Measurements from ENCODE around the gene CACNG3. TPM values are rescaled to one million over a fixed set of nuclear protein-coding genes. Genes with fewer than 3 reads are reported as not detected.

Gene CACNG3
- total and polyA plus RNA-seq, 2 donors (not counting 1 experiment from before 2014, with no cell fraction given): not detected

DNA sequence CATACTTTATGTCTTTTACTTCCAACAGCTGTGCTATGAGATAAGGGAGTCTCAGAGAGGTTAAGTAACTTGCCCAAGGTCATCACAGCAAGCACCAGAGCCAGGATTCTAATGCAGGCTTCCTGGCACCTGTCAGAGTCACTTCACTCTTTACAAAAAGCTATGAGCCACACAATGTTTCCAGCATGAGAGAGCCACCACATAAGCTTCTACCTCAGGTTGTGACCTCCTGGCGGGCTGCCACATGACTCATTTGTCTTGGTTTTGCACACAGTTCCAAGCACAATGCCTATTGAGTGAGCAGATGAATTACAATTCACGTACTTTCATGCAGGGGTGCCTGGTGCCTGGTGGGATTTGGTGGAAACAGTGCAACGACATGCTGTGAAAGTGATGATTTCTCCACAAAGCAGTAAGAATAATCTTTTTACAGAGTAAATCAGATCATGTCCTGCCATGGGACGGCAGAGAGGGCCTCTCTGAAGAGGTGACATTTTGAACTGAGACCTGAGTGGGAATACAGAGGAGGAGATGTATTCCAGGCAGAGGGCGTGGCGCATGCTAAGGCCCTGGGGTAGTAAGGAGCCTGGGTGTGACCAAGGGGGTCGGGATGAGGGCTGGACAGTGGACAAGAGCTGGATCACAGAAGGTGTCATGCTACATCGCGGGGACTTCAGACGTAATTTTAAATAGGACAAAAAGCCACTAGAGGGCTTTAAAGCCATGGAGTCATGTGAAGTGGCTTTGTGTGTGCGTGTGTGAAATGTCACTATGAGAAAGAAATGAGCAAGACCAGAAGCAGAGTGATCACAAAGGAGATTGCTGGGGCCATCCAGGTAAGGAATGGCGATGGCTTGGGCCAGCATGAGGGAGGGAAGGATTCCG lies 53.4 kb downstream of the CACNG3 start:
- CTCF ChIA-PET: no interaction called here
- no peak for DNase-seq
- no peak overlapping the region for H3K9ac ChIP-seq (ENCODE audit: low read length)
- H3K4me3 Mint-ChIP-seq: no peak overlapping the region
- TF ChIP-seq EZH2 (IDR thresholded peaks at IDR 0.05; ENCODE audit: borderline replicate concordance, insufficient read depth, low read depth, low read length, poor library complexity, severe bottlenecking) (no peak), CTCF (IDR thresholded peaks at IDR 0.05) (no peak)
- H3K4me2 ChIP-seq (replicated peaks; ENCODE audit: low read depth, low read length, poor library complexity, severe bottlenecking): no peak overlapping the region
- WGBS (ENCODE audit: insufficient coverage): 80% methylated on average over 12 of the region's 13 CpGs
- H3K36me3 ChIP-seq (replicated peaks in 1 of 2; ENCODE audit: control extremely low read depth in 1 of 2, control insufficient read depth in 1 of 2, extremely low read depth in 1 of 2, insufficient read depth in 2 of 2, low read length in 1 of 2): no peaks in the 10 kb centered on the region
- POLR2A ChIA-PET: no interaction called here
- no peaks in the 10 kb centered on the region for H4K20me1 ChIP-seq (ENCODE audit: control insufficient read depth, insufficient read depth, low read length, poor library complexity, severe bottlenecking)
- H3K9me3 Mint-ChIP-seq (ENCODE audit: insufficient read depth): no peaks in the 10 kb centered on the region
- no peaks in the 10 kb centered on the region for H3K4me1 ChIP-seq (ENCODE audit: control insufficient read depth in 2 of 2, insufficient read depth in 2 of 2, low read length in 2 of 2)
- peaks cover 0 to 9% (median 2%) of the 10 kb centered on the region in 4 experiments for H3K27me3 ChIP-seq (replicated peaks in 1 of 4; ENCODE audit: control extremely low read depth in 1 of 4, control insufficient read depth in 3 of 4, insufficient read depth in 4 of 4, low read length in 3 of 4)
- H3K27ac Mint-ChIP-seq: no peak overlapping the region
- intact Hi-C loops (cut with micrococcal nuclease): no loop called here
- H3K27ac ChIP-seq (ENCODE audit: low read length in 2 of 2): no peak overlapping the region
- no peaks in the 10 kb centered on the region for H3K4me1 Mint-ChIP-seq
- H3K27me3 Mint-ChIP-seq: peaks cover 26% of the 10 kb centered on the region
- H3K79me2 ChIP-seq (ENCODE audit: control insufficient read depth, insufficient read depth, low read length): no peaks in the 10 kb centered on the region
- no peak for ATAC-seq (ENCODE audit: low read depth)
- H2AFZ ChIP-seq (ENCODE audit: insufficient read depth, low read depth, low read length, poor library complexity, severe bottlenecking): no peak overlapping the region
- H3K9me3 ChIP-seq (ENCODE audit: control extremely low read depth in 1 of 3, control insufficient read depth in 2 of 3, insufficient read depth in 1 of 3, low read length in 2 of 3): peaks cover 0 to 4% (median 0%) of the 10 kb centered on the region in 3 donors
- no peak overlapping the region for H3K4me3 ChIP-seq (ENCODE audit: control extremely low read depth in 1 of 5, extremely low read depth in 1 of 5, insufficient read depth in 1 of 5, low read depth in 2 of 5, low read length in 4 of 5)

DNA sequence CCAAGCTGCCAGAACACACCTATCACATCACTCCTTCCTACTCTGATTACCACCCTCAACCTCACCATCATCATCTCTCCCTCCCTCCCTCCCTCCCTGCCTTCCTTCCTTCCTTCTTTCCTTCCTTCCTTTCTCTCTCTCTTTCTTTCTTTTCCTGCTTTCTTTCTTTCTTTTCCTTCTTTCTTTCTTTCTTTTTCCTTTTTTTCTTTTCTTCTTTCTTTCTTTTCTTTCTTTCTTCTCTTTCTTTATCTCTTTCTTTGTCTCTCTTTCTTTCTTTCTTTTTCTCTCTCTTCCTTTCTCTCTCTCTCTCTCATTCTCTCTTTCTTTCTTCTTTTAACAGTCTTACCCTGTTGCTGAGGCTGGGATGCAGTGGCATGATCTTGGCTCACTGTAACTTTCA lies 59.2 kb downstream of the CACNG3 start:
- Histone ChIP-seq H3K4me2 (replicated peaks; ENCODE audit: low read depth, low read length, poor library complexity, severe bottlenecking) (no peak overlapping the region), H3K9ac (ENCODE audit: low read length) (no peak overlapping the region), H3K27ac (ENCODE audit: low read length in 2 of 2) (no peak overlapping the region), H4K20me1 (ENCODE audit: control insufficient read depth, insufficient read depth, low read length, poor library complexity, severe bottlenecking) (no peaks in the 10 kb centered on the region), H3K4me3 (ENCODE audit: control extremely low read depth in 1 of 5, extremely low read depth in 1 of 5, insufficient read depth in 1 of 5, low read depth in 2 of 5, low read length in 4 of 5) (no peak overlapping the region), H3K4me1 (ENCODE audit: control insufficient read depth in 2 of 2, insufficient read depth in 2 of 2, low read length in 2 of 2) (no peaks in the 10 kb centered on the region), H3K36me3 (replicated peaks in 1 of 2; ENCODE audit: control extremely low read depth in 1 of 2, control insufficient read depth in 1 of 2, extremely low read depth in 1 of 2, insufficient read depth in 2 of 2, low read length in 1 of 2) (no peaks in the 10 kb centered on the region), H2AFZ (ENCODE audit: insufficient read depth, low read depth, low read length, poor library complexity, severe bottlenecking) (no peak overlapping the region), H3K79me2 (ENCODE audit: control insufficient read depth, insufficient read depth, low read length) (no peaks in the 10 kb centered on the region), H3K9me3 (ENCODE audit: control extremely low read depth in 1 of 3, control insufficient read depth in 2 of 3, insufficient read depth in 1 of 3, low read length in 2 of 3) (no peaks in the 10 kb centered on the region), H3K27me3 (replicated peaks in 1 of 4; ENCODE audit: control extremely low read depth in 1 of 4, control insufficient read depth in 3 of 4, insufficient read depth in 4 of 4, low read length in 3 of 4) (peaks cover 0 to 6% (median 2%) of the 10 kb centered on the region in 4 experiments)
- intact Hi-C loops (cut with micrococcal nuclease): no loop called here
- H3K4me1 Mint-ChIP-seq: no peaks in the 10 kb centered on the region
- POLR2A ChIA-PET: no interaction called here
- no peak overlapping the region for H3K4me3 Mint-ChIP-seq
- no peak for DNase-seq
- H3K27me3 Mint-ChIP-seq: peaks cover 38% of the 10 kb centered on the region
- no peak for ATAC-seq (ENCODE audit: low read depth)
- no peak overlapping the region for H3K27ac Mint-ChIP-seq
- CTCF ChIA-PET: no interaction called here
- H3K9me3 Mint-ChIP-seq (ENCODE audit: insufficient read depth): no peaks in the 10 kb centered on the region
- TF ChIP-seq EZH2 (IDR thresholded peaks at IDR 0.05; ENCODE audit: borderline replicate concordance, insufficient read depth, low read depth, low read length, poor library complexity, severe bottlenecking): no peak
- no peak for TF ChIP-seq CTCF (IDR thresholded peaks at IDR 0.05)
